ENCODE data around the gene STUB1. TPM values are rescaled to one million over a fixed set of nuclear protein-coding genes. Genes with fewer than 3 reads are reported as not detected.

The STUB1 gene
- total and polyA plus RNA-seq, 10 of the 15 experiments (the other 5 are each of a cell fraction or from before 2014, with no cell fraction given): 4.2 to 136 (median 67.1) TPM

DNA sequence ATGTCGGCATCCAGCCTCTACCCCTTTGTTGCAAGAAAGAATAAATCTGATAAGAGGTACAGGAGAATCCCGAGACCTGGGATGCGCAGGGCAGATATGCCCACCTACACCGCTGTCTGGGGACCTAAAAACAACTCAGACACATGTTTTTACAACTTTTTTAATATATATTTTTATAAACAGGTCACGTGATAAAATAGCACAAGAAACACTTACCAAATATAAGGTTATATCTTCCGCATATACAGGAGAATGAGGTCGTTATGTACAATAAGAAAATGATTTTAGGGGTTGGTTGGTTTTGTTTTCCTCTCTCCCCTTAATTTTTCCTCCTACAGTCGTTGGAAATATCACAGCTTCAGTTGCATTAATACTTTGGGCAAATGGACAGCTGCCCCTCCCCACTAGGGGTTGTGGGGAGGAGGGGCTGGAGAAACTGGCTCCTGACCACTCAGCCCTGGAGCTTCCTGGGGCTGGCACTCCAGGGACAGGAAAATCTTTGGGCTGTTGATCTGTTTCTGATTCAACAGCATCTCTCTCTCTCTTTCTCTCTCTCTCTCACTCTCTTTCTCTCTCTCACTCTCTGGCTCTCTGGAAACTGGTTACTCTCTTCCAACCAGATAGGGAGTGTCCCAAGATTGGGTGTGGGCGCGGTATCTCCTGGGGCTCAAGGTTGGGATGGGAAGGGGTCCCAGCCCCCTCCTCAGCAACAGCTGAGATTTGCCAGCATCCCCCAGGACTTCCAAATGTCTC, 12.3 kb downstream of the STUB1 start:
- Histone ChIP-seq H3K9ac (ENCODE audit: control insufficient read depth, insufficient read depth, low read length) (no peak overlapping the region), H3K4me1 (ENCODE audit: control insufficient read depth, insufficient read depth, low read length) (peaks cover 12% of the 10 kb centered on the region), H2AFZ (ENCODE audit: control insufficient read depth, low read depth, low read length) (no peak overlapping the region), H3K9me3 (replicated peaks; ENCODE audit: control insufficient read depth, insufficient read depth, low read length) (no peaks in the 10 kb centered on the region; the same call in 2 of the 3 replicates), H3K4me2 (ENCODE audit: control insufficient read depth, insufficient read depth) (no peak overlapping the region), H3K27me3 (replicated peaks in 1 of 2; ENCODE audit: control insufficient read depth in 2 of 2, insufficient read depth in 2 of 2, low read length in 1 of 2) (peaks cover 2 to 6% of the 10 kb centered on the region in 2 experiments; a peak in 3 of 4 replicates), H3K36me3 (ENCODE audit: control insufficient read depth in 2 of 2, insufficient read depth in 2 of 2, low read length in 1 of 2) (no peaks in the 10 kb centered on the region), H4K20me1 (ENCODE audit: control insufficient read depth, insufficient read depth) (no peaks in the 10 kb centered on the region), H3K4me3 (no peak overlapping the region), H3K79me2 (ENCODE audit: control insufficient read depth, insufficient read depth, low read length) (peaks cover 9% of the 10 kb centered on the region), H3K27ac (ENCODE audit: control insufficient read depth, insufficient read depth) (no peak overlapping the region)
- WGBS (ENCODE audit: insufficient coverage, insufficient replicate concordance, low lambda C conversion rate, missing lambda C conversion rate): 26% methylated on average over 10 of the region's 10 CpGs
- POLR2A ChIA-PET: interaction anchor here (0.6 kb wide), 1 partner anchor 282 kb away, joined by 3 read pairs; no protein-coding TSS in a partner anchor
- no peak for FAIRE-seq
- SMC1A ChIA-PET (ENCODE audit: uncharacterized antibody, unreplicated experiment): no interaction called here
- intact Hi-C loops (cut with micrococcal nuclease; ENCODE audit: unreplicated experiment) (no loop called here), in situ Hi-C loops (cut with MboI) (no loop called here)
- TF ChIP-seq RAD51 (IDR thresholded peaks at IDR 0.05): peak; percentile 49; the same call in 1 of the 2 replicates
- TF ChIP-seq, protein P1, sequence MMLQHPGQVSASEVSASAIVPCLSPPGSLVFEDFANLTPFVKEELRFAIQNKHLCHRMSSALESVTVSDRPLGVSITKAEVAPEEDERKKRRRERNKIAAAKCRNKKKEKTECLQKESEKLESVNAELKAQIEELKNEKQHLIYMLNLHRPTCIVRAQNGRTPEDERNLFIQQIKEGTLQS (IDR thresholded peaks at IDR 0.05; ENCODE audit: borderline replicate concordance, extremely low read depth, low read depth, low read length): no peak
- RAD21 ChIA-PET (ENCODE audit: unreplicated experiment): no interaction called here
- DNase-seq (ENCODE audit: low read depth, low spot score): no peak
- BruUV-seq (replicated peaks): no TSS peak
- ATAC-seq: no peak
- CTCF ChIA-PET: no interaction called here

DNA sequence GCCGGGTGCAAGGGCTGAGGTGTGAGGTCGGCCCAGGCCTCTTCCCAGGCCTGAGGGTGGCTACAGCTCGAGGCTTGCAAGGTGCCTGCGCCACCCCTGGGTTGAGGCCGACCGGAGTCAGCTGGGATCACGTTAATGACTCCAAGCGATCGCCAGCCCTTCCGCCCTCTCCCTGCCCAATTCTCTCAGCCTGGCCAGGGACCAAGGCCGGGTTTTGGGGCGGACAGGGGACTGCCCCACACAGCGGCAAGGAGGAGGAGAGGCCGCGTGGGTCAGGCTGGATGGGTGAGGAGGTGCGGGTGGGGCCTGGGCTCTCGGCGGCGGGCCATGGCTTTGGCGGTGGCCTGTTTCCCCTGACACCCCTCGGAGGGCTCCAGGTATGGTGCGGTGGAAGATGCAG, 13.2 kb downstream of the STUB1 start:
- POLR2A ChIA-PET: interaction anchor here (0.6 kb wide), 1 partner anchor 194 kb away, joined by 4 read pairs; no protein-coding TSS in a partner anchor
- FAIRE-seq: no peak
- H3K79me2 ChIP-seq (ENCODE audit: control insufficient read depth, insufficient read depth, low read length): peaks cover 9% of the 10 kb centered on the region
- TF ChIP-seq HDAC2 (IDR thresholded peaks at IDR 0.05) (no peak), GABPA (IDR thresholded peaks at IDR 0.05; ENCODE audit: low read depth) (no peak), SIN3A (IDR thresholded peaks at IDR 0.05; ENCODE audit: low read depth, low read length) (no peak), CREB1 (IDR thresholded peaks at IDR 0.05; ENCODE audit: low read depth) (no peak), KAT2A (conservative IDR thresholded peaks at IDR 0.05; ENCODE audit: control insufficient read depth, low read depth, low read length) (no peak), ZNF622 (IDR thresholded peaks at IDR 0.05) (no peak)
- TF ChIP-seq, protein P2, sequence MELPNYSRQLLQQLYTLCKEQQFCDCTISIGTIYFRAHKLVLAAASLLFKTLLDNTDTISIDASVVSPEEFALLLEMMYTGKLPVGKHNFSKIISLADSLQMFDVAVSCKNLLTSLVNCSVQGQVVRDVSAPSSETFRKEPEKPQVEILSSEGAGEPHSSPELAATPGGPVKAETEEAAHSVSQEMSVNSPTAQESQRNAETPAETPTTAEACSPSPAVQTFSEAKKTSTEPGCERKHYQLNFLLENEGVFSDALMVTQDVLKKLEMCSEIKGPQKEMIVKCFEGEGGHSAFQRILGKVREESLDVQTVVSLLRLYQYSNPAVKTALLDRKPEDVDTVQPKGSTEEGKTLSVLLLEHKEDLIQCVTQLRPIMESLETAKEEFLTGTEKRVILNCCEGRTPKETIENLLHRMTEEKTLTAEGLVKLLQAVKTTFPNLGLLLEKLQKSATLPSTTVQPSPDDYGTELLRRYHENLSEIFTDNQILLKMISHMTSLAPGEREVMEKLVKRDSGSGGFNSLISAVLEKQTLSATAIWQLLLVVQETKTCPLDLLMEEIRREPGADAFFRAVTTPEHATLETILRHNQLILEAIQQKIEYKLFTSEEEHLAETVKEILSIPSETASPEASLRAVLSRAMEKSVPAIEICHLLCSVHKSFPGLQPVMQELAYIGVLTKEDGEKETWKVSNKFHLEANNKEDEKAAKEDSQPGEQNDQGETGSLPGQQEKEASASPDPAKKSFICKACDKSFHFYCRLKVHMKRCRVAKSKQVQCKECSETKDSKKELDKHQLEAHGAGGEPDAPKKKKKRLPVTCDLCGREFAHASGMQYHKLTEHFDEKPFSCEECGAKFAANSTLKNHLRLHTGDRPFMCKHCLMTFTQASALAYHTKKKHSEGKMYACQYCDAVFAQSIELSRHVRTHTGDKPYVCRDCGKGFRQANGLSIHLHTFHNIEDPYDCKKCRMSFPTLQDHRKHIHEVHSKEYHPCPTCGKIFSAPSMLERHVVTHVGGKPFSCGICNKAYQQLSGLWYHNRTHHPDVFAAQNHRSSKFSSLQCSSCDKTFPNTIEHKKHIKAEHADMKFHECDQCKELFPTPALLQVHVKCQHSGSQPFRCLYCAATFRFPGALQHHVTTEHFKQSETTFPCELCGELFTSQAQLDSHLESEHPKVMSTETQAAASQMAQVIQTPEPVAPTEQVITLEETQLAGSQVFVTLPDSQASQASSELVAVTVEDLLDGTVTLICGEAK (IDR thresholded peaks at IDR 0.05; ENCODE audit: borderline replicate concordance): no peak

More for the DNA sequence above, 13.2 kb downstream of the STUB1 start:
- 52% methylated on average over 19 of the region's 22 CpGs for WGBS (ENCODE audit: insufficient coverage, insufficient replicate concordance, low lambda C conversion rate, missing lambda C conversion rate)
- DNase-seq (ENCODE audit: low read depth, low spot score) (no peak), ATAC-seq (no peak)
- in situ Hi-C loops (cut with MboI) (no loop called here), intact Hi-C loops (cut with micrococcal nuclease; ENCODE audit: unreplicated experiment) (no loop called here)
- no peak overlapping the region for H3K9ac ChIP-seq (ENCODE audit: control insufficient read depth, insufficient read depth, low read length)
- H3K27ac ChIP-seq (ENCODE audit: control insufficient read depth, insufficient read depth): no peak overlapping the region
- no peaks in the 10 kb centered on the region for H3K36me3 ChIP-seq (ENCODE audit: control insufficient read depth in 2 of 2, insufficient read depth in 2 of 2, low read length in 1 of 2)
- no peak overlapping the region for H2AFZ ChIP-seq (ENCODE audit: control insufficient read depth, low read depth, low read length)
- peaks cover 2 to 6% of the 10 kb centered on the region in 2 experiments; a peak in 3 of 4 replicates for H3K27me3 ChIP-seq (replicated peaks in 1 of 2; ENCODE audit: control insufficient read depth in 2 of 2, insufficient read depth in 2 of 2, low read length in 1 of 2)
- H3K4me1 ChIP-seq (ENCODE audit: control insufficient read depth, insufficient read depth, low read length): peaks cover 12% of the 10 kb centered on the region
- no peaks in the 10 kb centered on the region for H4K20me1 ChIP-seq (ENCODE audit: control insufficient read depth, insufficient read depth)
- BruUV-seq (replicated peaks): no TSS peak
- H3K9me3 ChIP-seq (replicated peaks; ENCODE audit: control insufficient read depth, insufficient read depth, low read length): no peaks in the 10 kb centered on the region; the same call in 2 of the 3 replicates
- ChIA-PET RAD21 (ENCODE audit: unreplicated experiment) (no interaction called here), SMC1A (ENCODE audit: uncharacterized antibody, unreplicated experiment) (no interaction called here), CTCF (no interaction called here)
- no peak overlapping the region for H3K4me3 ChIP-seq
- no peak overlapping the region for H3K4me2 ChIP-seq (ENCODE audit: control insufficient read depth, insufficient read depth)
